ENCODE measurements around the gene ZNF248.

The ZNF248 gene

DNA sequence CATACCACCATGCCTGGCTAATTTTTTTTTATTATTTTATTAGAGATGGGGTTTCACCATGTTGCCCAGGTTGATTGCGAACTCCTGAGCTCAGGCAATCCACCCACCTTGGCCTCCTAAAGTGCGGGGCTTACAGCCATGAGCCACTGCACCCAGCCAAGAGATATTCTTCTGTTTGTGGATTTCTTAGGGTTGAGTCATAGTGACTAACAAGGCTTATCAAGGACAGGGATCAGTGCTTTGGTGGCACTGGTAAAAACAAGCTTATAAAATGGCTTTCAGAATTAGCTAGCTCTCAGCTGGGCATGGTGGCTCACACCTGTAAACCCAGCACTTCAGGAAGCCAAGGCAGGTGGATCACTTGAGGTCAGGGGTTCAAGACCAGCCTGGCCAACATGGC, 122.4 kb downstream of the ZNF248 start:
- ChIA-PET POLR2A (no interaction called here), CTCF (no interaction called here)
- Histone ChIP-seq H3K27ac (ENCODE audit: insufficient read depth in 1 of 2, low read depth in 1 of 2, low read length in 2 of 2, poor library complexity in 1 of 2, severe bottlenecking in 2 of 2) (no peak overlapping the region), H3K4me3 (ENCODE audit: control insufficient read depth in 1 of 7, extremely low read depth in 1 of 7, insufficient read depth in 4 of 7, low read depth in 2 of 7, low read length in 6 of 7) (no peak overlapping the region), H3K36me3 (ENCODE audit: control insufficient read depth in 4 of 4, insufficient read depth in 4 of 4, low read length in 3 of 4) (no peaks in the 10 kb centered on the region), H3K4me1 (ENCODE audit: control extremely low read depth in 1 of 4, control insufficient read depth in 4 of 4, insufficient read depth in 4 of 4, low read length in 3 of 4) (no peaks in the 10 kb centered on the region), H3K27me3 (replicated peaks in 2 of 5; ENCODE audit: control insufficient read depth in 4 of 5, insufficient read depth in 5 of 5, low read length in 4 of 5) (no peaks in the 10 kb centered on the region), H3K9me3 (ENCODE audit: control extremely low read depth in 1 of 5, control insufficient read depth in 4 of 5, insufficient read depth in 2 of 5, low read depth in 1 of 5, low read length in 4 of 5) (peaks cover 0 to 16% (median 3%) of the 10 kb centered on the region in 5 experiments)
- DNase-seq, result no peak
- no CpG with 5 or more reads among the region's 2 CpGs for WGBS (ENCODE audit: insufficient coverage)
